ENCODE data around the gene SLC29A1.
A peak's percentile ranks its signal among the peaks of the same experiment; 100 is the strongest.

- TF ChIP-seq CTCF (IDR thresholded peaks at IDR 0.05 in 4 of 5, conservative IDR thresholded peaks at IDR 0.05 in 1 of 5) (peak in 2 of 5 experiments; percentile 28 to 39), POLR2A (IDR thresholded peaks at IDR 0.05) (no peak)
Measured at GRCh38 chr6:44245912-44246662, 22.7 kb downstream of the SLC29A1 start.
